ENCODE data around the gene ACTR3.
"Not testable (repeated sequence)": the region's sequence is repeated elsewhere in the genome, so short reads cannot be mapped to it uniquely, and the experiment has no call there.

Gene ACTR3

GRCh38 chr2:113889471-113890252 lies at the start of gene ACTR3:
ACTR3 (plus strand) TSS chr2:113890089; CDS start chr2:113890280, 191 bp downstream.
- H3K4me3 ChIP-seq (ENCODE audit: control insufficient read depth, low read depth, low read length) = peak within 1 kb of the TSS; percentile 88
- DNase-seq (ENCODE audit: low read depth) = peak; percentile 98
- peak; percentile 6 for TF ChIP-seq CTCF (conservative IDR thresholded peaks at IDR 0.05; ENCODE audit: control insufficient read depth, insufficient read depth, low read depth, low read length)

GRCh38 chr2:113840518-113840917 lies 49.4 kb upstream of the ACTR3 start:
- no peak for DNase-seq (ENCODE audit: low read depth)
- no peak overlapping the region for H3K4me3 ChIP-seq (ENCODE audit: control insufficient read depth, low read depth, low read length)

GRCh38 chr2:113842919-113843736 lies 46.8 kb upstream of the ACTR3 start:
- peak overlapping the region; percentile 30 for H3K4me3 ChIP-seq (ENCODE audit: control insufficient read depth, low read depth, low read length)
- peak; percentile 78 for DNase-seq (ENCODE audit: low read depth)
- no peak for TF ChIP-seq CTCF (conservative IDR thresholded peaks at IDR 0.05; ENCODE audit: control insufficient read depth, insufficient read depth, low read depth, low read length)

More at GRCh38 chr2:113840518-113840917, 49.4 kb upstream of the ACTR3 start:
- TF ChIP-seq CTCF (conservative IDR thresholded peaks at IDR 0.05; ENCODE audit: control insufficient read depth, insufficient read depth, low read depth, low read length) = no peak

DNA sequence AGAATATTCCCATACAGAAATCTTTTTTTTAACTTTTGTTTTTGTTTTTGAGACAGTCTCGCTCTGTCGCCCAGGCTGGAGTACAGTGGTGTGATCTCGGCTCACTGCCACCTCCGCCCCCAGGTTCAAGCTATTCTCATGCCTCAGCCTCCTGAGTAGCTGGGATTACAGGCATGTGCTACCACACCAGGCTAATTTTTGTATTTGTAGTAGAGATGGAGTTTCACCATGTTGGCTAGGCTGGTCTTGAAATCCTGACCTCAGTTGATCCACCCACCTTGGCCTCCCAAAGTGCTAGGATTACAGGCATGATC lies 46.2 kb upstream of the ACTR3 start:
- peak overlapping the region; percentile 30 for H3K4me3 ChIP-seq (ENCODE audit: control insufficient read depth, low read depth, low read length)
- DNase-seq (ENCODE audit: low read depth) = not testable (repeated sequence)

- no peak for DNase-seq (ENCODE audit: low read depth)
- no peak overlapping the region for H3K4me3 ChIP-seq (ENCODE audit: control insufficient read depth, low read depth, low read length)
- TF ChIP-seq CTCF (conservative IDR thresholded peaks at IDR 0.05; ENCODE audit: control insufficient read depth, insufficient read depth, low read depth, low read length) = no peak
Observed at GRCh38 chr2:113845261-113845660, 44.6 kb upstream of the ACTR3 start.

GRCh38 chr2:113845796-113846195 lies 44.1 kb upstream of the ACTR3 start:
- not testable (repeated sequence) for DNase-seq (ENCODE audit: low read depth); H3K4me3 ChIP-seq (ENCODE audit: control insufficient read depth, low read depth, low read length)

DNA sequence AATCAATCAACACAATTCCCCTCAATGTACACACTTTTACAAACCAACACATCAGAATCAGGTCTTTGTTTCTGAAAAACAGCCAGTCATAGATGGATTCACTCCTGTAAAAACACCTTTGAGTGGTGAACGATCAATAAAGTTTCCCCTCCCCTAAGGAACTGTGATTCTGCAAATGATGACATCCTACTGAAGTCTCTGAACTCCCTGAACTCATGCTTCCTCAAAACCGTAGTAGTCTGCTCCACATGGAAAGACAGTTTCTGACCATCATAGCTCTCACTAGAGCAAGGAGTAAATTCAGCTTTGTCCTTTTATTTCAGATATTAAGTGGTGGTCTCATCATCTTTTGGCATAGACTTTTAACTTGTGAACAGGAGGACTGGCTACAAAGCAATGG lies 43.5 kb upstream of the ACTR3 start:
- no peak for DNase-seq (ENCODE audit: low read depth)
- no peak for TF ChIP-seq CTCF (conservative IDR thresholded peaks at IDR 0.05; ENCODE audit: control insufficient read depth, insufficient read depth, low read depth, low read length)
- H3K4me3 ChIP-seq (ENCODE audit: control insufficient read depth, low read depth, low read length) = no peak overlapping the region
